Measurements from ENCODE around the gene UGT1A8. TPM values are rescaled to one million over a fixed set of nuclear protein-coding genes. Genes with fewer than 3 reads are reported as not detected.
A peak's percentile ranks its signal among the peaks of the same experiment; 100 is the strongest.

Gene UGT1A8
- total and polyA plus RNA-seq, 2 experiments from 2014 or later = 0.45 TPM; not detected in 1

DNA sequence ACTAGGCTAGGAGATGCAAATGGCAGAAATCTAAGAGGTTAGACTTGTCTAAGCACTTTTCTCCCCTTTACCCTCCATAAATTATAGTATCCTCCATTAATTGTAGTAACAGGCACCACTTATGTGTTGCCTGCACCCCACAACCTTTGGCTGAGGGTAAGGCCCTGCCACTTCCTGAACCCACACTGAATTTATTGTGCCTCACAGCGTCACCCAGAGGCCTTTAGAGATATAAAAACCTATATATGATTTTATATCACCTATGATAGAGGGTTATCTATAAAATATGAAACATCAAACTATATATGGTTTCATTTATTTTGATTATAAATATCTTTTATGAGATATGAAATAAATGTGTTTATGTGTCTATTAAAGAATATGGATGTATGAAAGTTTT is 56.9 kb downstream of the UGT1A8 start:
- H3K4me3 ChIP-seq = no peak overlapping the region

DNA sequence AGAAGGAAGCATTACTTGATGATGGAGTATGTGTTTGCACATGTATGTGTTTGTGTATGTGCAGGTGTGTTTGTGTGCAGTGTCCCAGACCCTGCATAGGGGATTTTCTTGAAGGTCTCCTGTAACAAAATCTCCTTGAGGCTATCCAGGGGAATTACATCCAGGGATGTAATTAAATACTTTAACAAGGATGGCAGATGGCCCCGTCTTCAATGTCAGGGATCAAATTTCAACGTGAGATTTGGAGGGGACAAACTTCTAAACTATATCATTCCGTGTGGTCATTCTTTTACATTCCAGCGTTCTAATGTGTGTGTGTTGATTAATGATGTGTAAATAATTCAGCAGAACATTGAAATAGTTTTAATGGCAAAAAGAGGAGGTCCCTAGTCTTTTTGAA is 57.6 kb downstream of the UGT1A8 start:
- Histone ChIP-seq H3K27me3 (ENCODE audit: insufficient read depth) (no peaks in the 10 kb centered on the region), H3K4me2 (no peak overlapping the region), H4K20me1 (replicated peaks; ENCODE audit: insufficient read depth) (no peaks in the 10 kb centered on the region), H3F3A (replicated peaks; ENCODE audit: low read depth) (no peaks in the 10 kb centered on the region), H2AFZ (no peak overlapping the region), H3K4me3 (no peak overlapping the region), H3K4me1 (ENCODE audit: insufficient read depth) (no peaks in the 10 kb centered on the region; the same call in 1 of the 2 replicates), H3K79me2 (replicated peaks; ENCODE audit: insufficient read depth) (no peaks in the 10 kb centered on the region), H3K36me3 (ENCODE audit: insufficient read depth) (no peaks in the 10 kb centered on the region), H3K9me2 (ENCODE audit: insufficient read depth) (no peaks in the 10 kb centered on the region), H3K27ac (ENCODE audit: low read depth) (no peak overlapping the region)
- Mint-ChIP-seq H3K4me3 (no peak overlapping the region), H3K4me1 (peaks cover 6% of the 10 kb centered on the region; the same call in 2 of the 3 replicates), H3K27ac (no peak overlapping the region), H3K36me3 (ENCODE audit: low read depth) (no peaks in the 10 kb centered on the region), H3K27me3 (ENCODE audit: insufficient read depth, low read depth, poor library complexity) (no peaks in the 10 kb centered on the region), H3K9me3 (no peaks in the 10 kb centered on the region; the same call in 2 of the 3 replicates)
- ATAC-seq (peak; percentile 65; the same call in 2 of the 3 replicates), DNase-seq (ENCODE audit: low spot score) (peak; percentile 52)
- TF ChIP-seq, protein P1, sequence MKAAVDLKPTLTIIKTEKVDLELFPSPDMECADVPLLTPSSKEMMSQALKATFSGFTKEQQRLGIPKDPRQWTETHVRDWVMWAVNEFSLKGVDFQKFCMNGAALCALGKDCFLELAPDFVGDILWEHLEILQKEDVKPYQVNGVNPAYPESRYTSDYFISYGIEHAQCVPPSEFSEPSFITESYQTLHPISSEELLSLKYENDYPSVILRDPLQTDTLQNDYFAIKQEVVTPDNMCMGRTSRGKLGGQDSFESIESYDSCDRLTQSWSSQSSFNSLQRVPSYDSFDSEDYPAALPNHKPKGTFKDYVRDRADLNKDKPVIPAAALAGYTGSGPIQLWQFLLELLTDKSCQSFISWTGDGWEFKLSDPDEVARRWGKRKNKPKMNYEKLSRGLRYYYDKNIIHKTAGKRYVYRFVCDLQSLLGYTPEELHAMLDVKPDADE (IDR thresholded peaks at IDR 0.05) = no peak
- TF ChIP-seq ZNF331 (CRISPR knock-in tag; IDR thresholded peaks at IDR 0.05; ENCODE audit: low read depth) = no peak
- TF ChIP-seq, protein P2, sequence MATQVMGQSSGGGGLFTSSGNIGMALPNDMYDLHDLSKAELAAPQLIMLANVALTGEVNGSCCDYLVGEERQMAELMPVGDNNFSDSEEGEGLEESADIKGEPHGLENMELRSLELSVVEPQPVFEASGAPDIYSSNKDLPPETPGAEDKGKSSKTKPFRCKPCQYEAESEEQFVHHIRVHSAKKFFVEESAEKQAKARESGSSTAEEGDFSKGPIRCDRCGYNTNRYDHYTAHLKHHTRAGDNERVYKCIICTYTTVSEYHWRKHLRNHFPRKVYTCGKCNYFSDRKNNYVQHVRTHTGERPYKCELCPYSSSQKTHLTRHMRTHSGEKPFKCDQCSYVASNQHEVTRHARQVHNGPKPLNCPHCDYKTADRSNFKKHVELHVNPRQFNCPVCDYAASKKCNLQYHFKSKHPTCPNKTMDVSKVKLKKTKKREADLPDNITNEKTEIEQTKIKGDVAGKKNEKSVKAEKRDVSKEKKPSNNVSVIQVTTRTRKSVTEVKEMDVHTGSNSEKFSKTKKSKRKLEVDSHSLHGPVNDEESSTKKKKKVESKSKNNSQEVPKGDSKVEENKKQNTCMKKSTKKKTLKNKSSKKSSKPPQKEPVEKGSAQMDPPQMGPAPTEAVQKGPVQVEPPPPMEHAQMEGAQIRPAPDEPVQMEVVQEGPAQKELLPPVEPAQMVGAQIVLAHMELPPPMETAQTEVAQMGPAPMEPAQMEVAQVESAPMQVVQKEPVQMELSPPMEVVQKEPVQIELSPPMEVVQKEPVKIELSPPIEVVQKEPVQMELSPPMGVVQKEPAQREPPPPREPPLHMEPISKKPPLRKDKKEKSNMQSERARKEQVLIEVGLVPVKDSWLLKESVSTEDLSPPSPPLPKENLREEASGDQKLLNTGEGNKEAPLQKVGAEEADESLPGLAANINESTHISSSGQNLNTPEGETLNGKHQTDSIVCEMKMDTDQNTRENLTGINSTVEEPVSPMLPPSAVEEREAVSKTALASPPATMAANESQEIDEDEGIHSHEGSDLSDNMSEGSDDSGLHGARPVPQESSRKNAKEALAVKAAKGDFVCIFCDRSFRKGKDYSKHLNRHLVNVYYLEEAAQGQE (IDR thresholded peaks at IDR 0.05; ENCODE audit: unreplicated experiment) = no peak
- no peak for TF ChIP-seq EZH2phosphoT487 (IDR thresholded peaks at IDR 0.05; ENCODE audit: unreplicated experiment)
- TF ChIP-seq ZNF114 (CRISPR knock-in tag; IDR thresholded peaks at IDR 0.05) = no peak
- TF ChIP-seq, protein P3, sequence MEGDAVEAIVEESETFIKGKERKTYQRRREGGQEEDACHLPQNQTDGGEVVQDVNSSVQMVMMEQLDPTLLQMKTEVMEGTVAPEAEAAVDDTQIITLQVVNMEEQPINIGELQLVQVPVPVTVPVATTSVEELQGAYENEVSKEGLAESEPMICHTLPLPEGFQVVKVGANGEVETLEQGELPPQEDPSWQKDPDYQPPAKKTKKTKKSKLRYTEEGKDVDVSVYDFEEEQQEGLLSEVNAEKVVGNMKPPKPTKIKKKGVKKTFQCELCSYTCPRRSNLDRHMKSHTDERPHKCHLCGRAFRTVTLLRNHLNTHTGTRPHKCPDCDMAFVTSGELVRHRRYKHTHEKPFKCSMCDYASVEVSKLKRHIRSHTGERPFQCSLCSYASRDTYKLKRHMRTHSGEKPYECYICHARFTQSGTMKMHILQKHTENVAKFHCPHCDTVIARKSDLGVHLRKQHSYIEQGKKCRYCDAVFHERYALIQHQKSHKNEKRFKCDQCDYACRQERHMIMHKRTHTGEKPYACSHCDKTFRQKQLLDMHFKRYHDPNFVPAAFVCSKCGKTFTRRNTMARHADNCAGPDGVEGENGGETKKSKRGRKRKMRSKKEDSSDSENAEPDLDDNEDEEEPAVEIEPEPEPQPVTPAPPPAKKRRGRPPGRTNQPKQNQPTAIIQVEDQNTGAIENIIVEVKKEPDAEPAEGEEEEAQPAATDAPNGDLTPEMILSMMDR (conservative IDR thresholded peaks at IDR 0.05; ENCODE audit: low read depth in 2 of 2) = peak in 1 of 2 experiments; percentile 36; a peak in 1 of 4 replicates

More for the DNA sequence above, 56.9 kb downstream of the UGT1A8 start:
- Histone ChIP-seq H4K20me1 (replicated peaks; ENCODE audit: insufficient read depth) (no peaks in the 10 kb centered on the region), H3K9me2 (ENCODE audit: insufficient read depth) (no peaks in the 10 kb centered on the region), H3K4me2 (no peak overlapping the region), H3K36me3 (ENCODE audit: insufficient read depth) (no peaks in the 10 kb centered on the region), H3K4me1 (ENCODE audit: insufficient read depth) (no peaks in the 10 kb centered on the region; the same call in 1 of the 2 replicates), H3K27me3 (ENCODE audit: insufficient read depth) (no peaks in the 10 kb centered on the region), H2AFZ (no peak overlapping the region), H3K27ac (ENCODE audit: low read depth) (no peak overlapping the region), H3F3A (replicated peaks; ENCODE audit: low read depth) (no peaks in the 10 kb centered on the region), H3K79me2 (replicated peaks; ENCODE audit: insufficient read depth) (no peaks in the 10 kb centered on the region)
- Mint-ChIP-seq H3K4me3 (no peak overlapping the region), H3K27me3 (ENCODE audit: insufficient read depth, low read depth, poor library complexity) (no peaks in the 10 kb centered on the region), H3K9me3 (no peaks in the 10 kb centered on the region; the same call in 1 of the 3 replicates), H3K27ac (no peak overlapping the region), H3K36me3 (ENCODE audit: low read depth) (no peaks in the 10 kb centered on the region), H3K4me1 (peaks cover 6% of the 10 kb centered on the region; the same call in 2 of the 3 replicates)
- TF ChIP-seq, protein P3 (conservative IDR thresholded peaks at IDR 0.05; ENCODE audit: low read depth in 2 of 2) = peak in 1 of 2 experiments; percentile 26; a peak in 2 of 4 replicates
- TF ChIP-seq, protein P2 (IDR thresholded peaks at IDR 0.05; ENCODE audit: unreplicated experiment) = no peak
- DNase-seq (ENCODE audit: low spot score) (no peak), ATAC-seq (no peak)
